Erythroblast (primary cell): Measurements from ENCODE around the gene MUC4.
"Not testable (repeated sequence)": the region's sequence is repeated elsewhere in the genome, so short reads cannot be mapped to it uniquely, and the experiment has no call there.

Experiments
- GATA1 ChIP-seq: IDR thresholded peaks from 2 replicates; pipeline ENCODE4 v1.6.1; 2011; ENCODE audit warnings: low read depth, mild to moderate bottlenecking, control low read depth, low read length, moderate library complexity
- POLR2A ChIP-seq: IDR thresholded peaks from 2 replicates; pipeline ENCODE4 v1.6.1; 2011; ENCODE audit warnings: mild to moderate bottlenecking, low read length

DNA sequence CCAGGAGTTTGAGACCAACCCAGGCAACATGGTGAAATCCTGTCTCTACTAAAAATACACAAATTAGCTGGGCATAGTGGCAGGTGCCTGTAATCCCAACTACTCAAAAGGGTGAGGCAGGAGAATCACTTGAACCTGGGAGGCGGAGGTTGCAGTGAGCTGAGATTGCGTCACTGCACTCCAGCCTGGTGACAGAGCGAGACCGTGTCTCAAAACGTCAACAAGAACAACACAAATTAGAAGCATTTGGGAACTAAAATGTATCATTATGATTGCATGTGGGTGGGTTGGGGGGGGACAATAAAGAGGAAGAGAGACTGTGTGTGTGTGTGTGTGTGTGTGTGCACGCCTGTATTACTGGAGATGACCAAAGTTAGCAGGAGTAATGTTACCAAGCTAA lies 73.9 kb downstream of the MUC4 start:
- not testable (repeated sequence) for TF ChIP-seq POLR2A, GATA1
